Measurements from ENCODE around the gene TMA7B.

TMA7B gene

GRCh38 chr22:39959640-39960447 lies at the start of gene TMA7B:
TSS of gene TMA7B (plus strand) at chr22:39960397. CDS start at chr22:39964375, 3,978 bp downstream.
- Histone ChIP-seq H3K36me3 (ENCODE audit: control insufficient read depth, insufficient read depth, low read length) (no peaks in the 10 kb centered on the region), H3K27me3 (ENCODE audit: control insufficient read depth, insufficient read depth, low read length) (peaks cover 6% of the 10 kb centered on the region), H3K9ac (ENCODE audit: low read depth, low read length) (peak within 1 kb of the TSS; percentile 37), H3K4me1 (ENCODE audit: control insufficient read depth, insufficient read depth, low read length) (peaks cover 4% of the 10 kb centered on the region), H3K4me3 (ENCODE audit: low read depth, low read length) (no peak within 1 kb of the TSS), H3K9me3 (ENCODE audit: control insufficient read depth, insufficient read depth, low read length) (no peaks in the 10 kb centered on the region)

DNA sequence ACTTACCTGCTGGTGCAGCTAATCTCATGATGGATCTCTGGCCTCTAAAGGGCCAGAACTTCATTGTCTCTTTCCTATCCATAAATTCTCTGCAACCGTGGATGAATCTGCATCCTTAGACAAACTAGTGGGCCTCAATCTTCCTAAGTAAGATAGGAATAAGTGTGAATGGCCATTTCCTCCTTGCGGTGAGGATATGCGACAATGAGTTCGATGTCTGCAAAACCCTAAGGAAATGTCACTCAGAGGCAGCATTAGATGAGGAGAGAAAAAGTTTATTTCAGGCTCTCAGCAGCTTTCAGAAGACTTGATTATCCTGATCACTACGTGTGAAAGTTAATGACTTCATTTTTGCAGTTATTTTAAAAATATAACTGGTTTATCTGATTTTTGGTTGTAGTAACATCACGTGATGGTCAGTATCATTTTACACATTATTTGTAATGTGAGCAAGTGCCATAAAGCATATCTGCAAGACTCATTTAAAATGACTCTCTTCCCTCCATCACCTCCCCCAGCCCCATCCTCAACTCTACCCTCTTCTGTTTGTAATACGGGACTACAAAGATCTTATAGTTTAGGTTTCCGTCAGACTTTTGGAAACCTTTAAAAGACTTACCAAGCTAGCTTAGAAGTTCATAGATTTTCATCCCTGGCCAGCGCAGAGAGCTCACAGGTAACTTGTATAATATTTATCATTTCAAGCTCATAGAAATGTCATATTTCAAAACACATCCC lies 49.2 kb upstream of the TMA7B start:
- Histone ChIP-seq H3K9me3 (ENCODE audit: control insufficient read depth, insufficient read depth, low read length) (no peaks in the 10 kb centered on the region), H3K9ac (ENCODE audit: low read depth, low read length) (no peak overlapping the region), H3K4me3 (ENCODE audit: low read depth, low read length) (no peak overlapping the region), H3K27me3 (ENCODE audit: control insufficient read depth, insufficient read depth, low read length) (no peaks in the 10 kb centered on the region), H3K36me3 (ENCODE audit: control insufficient read depth, insufficient read depth, low read length) (no peaks in the 10 kb centered on the region), H3K4me1 (ENCODE audit: control insufficient read depth, insufficient read depth, low read length) (peaks cover 4% of the 10 kb centered on the region)

DNA sequence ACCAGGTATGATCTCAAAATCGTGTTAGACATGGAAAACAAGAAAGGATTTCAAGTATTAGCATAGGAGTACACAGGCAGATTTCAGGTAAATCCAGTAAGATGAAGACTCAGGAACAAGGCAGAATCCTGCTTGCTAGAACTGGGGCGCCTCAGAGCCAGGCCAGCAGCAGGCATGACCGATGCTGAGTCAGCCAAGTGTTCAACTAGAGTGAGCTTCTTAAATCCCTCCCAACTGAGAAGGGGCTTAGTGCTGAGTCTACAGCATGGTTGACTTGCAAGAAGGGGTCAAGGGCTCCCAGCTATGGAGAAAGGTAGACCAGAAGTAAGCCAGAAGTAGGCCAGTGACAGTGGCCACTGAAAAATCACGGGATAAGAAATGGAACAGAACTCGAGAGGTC lies 46.9 kb upstream of the TMA7B start:
- no peaks in the 10 kb centered on the region for H3K27me3 ChIP-seq (ENCODE audit: control insufficient read depth, insufficient read depth, low read length)
- H3K36me3 ChIP-seq (ENCODE audit: control insufficient read depth, insufficient read depth, low read length), result no peaks in the 10 kb centered on the region

DNA sequence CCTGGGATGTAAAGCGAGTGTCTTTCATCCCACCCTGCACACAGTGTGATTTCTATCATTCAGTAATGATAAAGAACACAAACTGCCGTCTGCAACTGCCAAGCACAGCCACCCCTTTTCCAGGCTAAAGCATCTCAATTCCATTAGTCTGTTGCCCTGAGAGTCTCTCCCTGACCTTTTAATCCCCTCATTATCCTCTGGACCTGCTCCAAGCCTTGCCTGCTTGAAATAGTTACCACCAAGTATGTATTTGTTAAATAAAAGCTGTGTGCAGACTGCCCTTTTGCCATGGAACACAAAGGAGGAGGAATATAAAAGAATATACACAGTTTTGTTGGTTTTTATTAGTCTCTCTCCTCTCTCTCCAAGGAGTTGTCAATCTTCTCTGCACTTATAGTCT lies 46.3 kb upstream of the TMA7B start:
- no peaks in the 10 kb centered on the region for H3K36me3 ChIP-seq (ENCODE audit: control insufficient read depth, insufficient read depth, low read length)

More for the DNA sequence above, 46.9 kb upstream of the TMA7B start:
- Histone ChIP-seq H3K4me3 (ENCODE audit: low read depth, low read length) (no peak overlapping the region), H3K9me3 (ENCODE audit: control insufficient read depth, insufficient read depth, low read length) (no peaks in the 10 kb centered on the region), H3K9ac (ENCODE audit: low read depth, low read length) (no peak overlapping the region), H3K4me1 (ENCODE audit: control insufficient read depth, insufficient read depth, low read length) (peaks cover 6% of the 10 kb centered on the region)

DNA sequence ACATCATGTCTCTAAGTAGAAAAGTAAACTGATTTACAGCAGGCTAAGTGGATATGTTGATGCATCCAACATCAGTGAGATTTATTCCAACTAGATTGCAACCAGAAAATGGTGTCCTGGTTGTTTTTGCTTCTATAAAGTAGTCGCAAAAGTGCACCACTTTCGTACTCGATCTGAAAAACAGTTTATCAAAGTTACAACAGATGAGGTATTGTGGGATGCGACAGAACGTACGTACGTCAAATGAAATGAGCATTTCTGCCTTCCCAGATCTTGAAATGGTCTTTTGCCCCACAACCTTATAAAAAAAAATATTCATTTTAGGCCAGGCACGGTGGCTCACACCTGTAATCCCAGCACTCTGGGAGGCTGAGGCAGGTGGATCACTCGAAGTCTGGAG lies 45.6 kb upstream of the TMA7B start:
- Histone ChIP-seq H3K9ac (ENCODE audit: low read depth, low read length) (no peak overlapping the region), H3K4me3 (ENCODE audit: low read depth, low read length) (no peak overlapping the region), H3K36me3 (ENCODE audit: control insufficient read depth, insufficient read depth, low read length) (no peaks in the 10 kb centered on the region), H3K27me3 (ENCODE audit: control insufficient read depth, insufficient read depth, low read length) (no peaks in the 10 kb centered on the region), H3K9me3 (ENCODE audit: control insufficient read depth, insufficient read depth, low read length) (no peaks in the 10 kb centered on the region), H3K4me1 (ENCODE audit: control insufficient read depth, insufficient read depth, low read length) (peaks cover 6% of the 10 kb centered on the region)

More for the DNA sequence above, 46.3 kb upstream of the TMA7B start:
- Histone ChIP-seq H3K4me3 (ENCODE audit: low read depth, low read length) (no peak overlapping the region), H3K27me3 (ENCODE audit: control insufficient read depth, insufficient read depth, low read length) (no peaks in the 10 kb centered on the region), H3K9ac (ENCODE audit: low read depth, low read length) (no peak overlapping the region), H3K4me1 (ENCODE audit: control insufficient read depth, insufficient read depth, low read length) (peaks cover 6% of the 10 kb centered on the region), H3K9me3 (ENCODE audit: control insufficient read depth, insufficient read depth, low read length) (no peaks in the 10 kb centered on the region)

DNA sequence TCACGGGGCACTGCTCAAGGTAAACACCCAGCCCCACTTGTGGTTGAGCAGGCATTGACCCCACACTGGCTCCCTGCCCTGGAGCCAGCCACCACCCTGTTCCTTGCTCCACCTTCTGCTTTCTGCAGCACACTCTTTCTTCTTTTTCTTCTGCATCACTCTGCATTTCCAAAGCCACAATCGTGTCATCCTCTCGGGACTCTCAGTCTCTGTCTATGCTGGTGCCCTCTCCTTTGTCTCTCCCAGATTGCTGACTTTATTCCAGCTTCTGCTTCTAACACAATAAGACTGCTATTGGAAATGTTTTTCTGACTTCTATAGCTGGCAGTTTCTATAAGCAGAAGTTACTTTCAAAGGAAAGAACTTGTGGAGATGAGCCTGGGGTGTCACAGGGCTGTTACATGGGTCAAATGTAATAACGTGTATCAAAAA lies 44.9 kb upstream of the TMA7B start:
- no peaks in the 10 kb centered on the region for H3K27me3 ChIP-seq (ENCODE audit: control insufficient read depth, insufficient read depth, low read length)
- H3K4me3 ChIP-seq (ENCODE audit: low read depth, low read length), result no peak overlapping the region

GRCh38 chr22:39916496-39916895 lies 43.7 kb upstream of the TMA7B start:
- Histone ChIP-seq H3K9ac (ENCODE audit: low read depth, low read length) (no peak overlapping the region), H3K4me3 (ENCODE audit: low read depth, low read length) (no peak overlapping the region), H3K27me3 (ENCODE audit: control insufficient read depth, insufficient read depth, low read length) (no peaks in the 10 kb centered on the region), H3K4me1 (ENCODE audit: control insufficient read depth, insufficient read depth, low read length) (peaks cover 6% of the 10 kb centered on the region), H3K36me3 (ENCODE audit: control insufficient read depth, insufficient read depth, low read length) (no peaks in the 10 kb centered on the region), H3K9me3 (ENCODE audit: control insufficient read depth, insufficient read depth, low read length) (no peaks in the 10 kb centered on the region)

More for the DNA sequence above, 44.9 kb upstream of the TMA7B start:
- H3K9ac ChIP-seq (ENCODE audit: low read depth, low read length), result no peak overlapping the region
- H3K9me3 ChIP-seq (ENCODE audit: control insufficient read depth, insufficient read depth, low read length), result no peaks in the 10 kb centered on the region
- peaks cover 6% of the 10 kb centered on the region for H3K4me1 ChIP-seq (ENCODE audit: control insufficient read depth, insufficient read depth, low read length)
- no peaks in the 10 kb centered on the region for H3K36me3 ChIP-seq (ENCODE audit: control insufficient read depth, insufficient read depth, low read length)

- Histone ChIP-seq H3K27me3 (ENCODE audit: control insufficient read depth, insufficient read depth, low read length) (no peaks in the 10 kb centered on the region), H3K9ac (ENCODE audit: low read depth, low read length) (no peak overlapping the region), H3K4me1 (ENCODE audit: control insufficient read depth, insufficient read depth, low read length) (peaks cover 6% of the 10 kb centered on the region), H3K9me3 (ENCODE audit: control insufficient read depth, insufficient read depth, low read length) (no peaks in the 10 kb centered on the region), H3K36me3 (ENCODE audit: control insufficient read depth, insufficient read depth, low read length) (no peaks in the 10 kb centered on the region), H3K4me3 (ENCODE audit: low read depth, low read length) (no peak overlapping the region)
These were observed 43.0 kb upstream of the TMA7B start for GRCh38 chr22:39917197-39917643.

DNA sequence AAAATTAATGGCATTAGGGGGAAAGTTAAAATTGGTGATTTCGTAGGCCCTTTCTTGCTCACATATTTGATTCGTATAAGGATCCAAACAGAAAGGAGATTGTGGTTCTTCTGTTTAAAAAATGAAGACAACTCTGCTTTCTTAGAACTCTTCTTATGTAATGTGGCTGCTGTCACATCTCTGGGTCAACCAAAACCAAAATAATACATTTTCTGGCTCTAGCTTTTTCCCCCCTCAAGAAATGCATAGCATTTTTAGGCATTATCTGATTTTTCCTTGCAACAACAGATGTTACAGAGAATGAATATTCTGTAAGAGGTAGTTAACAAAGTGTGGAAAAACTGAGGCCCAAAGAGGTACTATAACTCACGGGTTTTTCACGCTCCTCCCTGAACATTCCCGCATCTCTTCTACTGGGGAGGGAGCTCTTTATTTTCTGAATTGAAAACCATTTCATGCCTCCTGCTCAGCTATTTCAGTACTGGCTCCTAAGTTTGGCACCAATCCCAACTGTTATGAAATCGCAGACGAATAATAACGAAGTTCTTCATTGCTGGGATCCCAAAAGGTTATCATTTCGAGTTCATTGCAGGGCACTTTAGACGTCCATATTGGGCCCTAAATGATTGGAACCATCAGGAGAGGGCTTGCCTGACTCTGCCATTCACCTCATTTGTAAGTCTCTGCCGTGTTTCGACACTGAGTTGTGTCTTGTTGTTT lies 42.3 kb upstream of the TMA7B start:
- H3K4me1 ChIP-seq (ENCODE audit: control insufficient read depth, insufficient read depth, low read length), result peaks cover 6% of the 10 kb centered on the region
- no peaks in the 10 kb centered on the region for H3K36me3 ChIP-seq (ENCODE audit: control insufficient read depth, insufficient read depth, low read length)
- no peaks in the 10 kb centered on the region for H3K9me3 ChIP-seq (ENCODE audit: control insufficient read depth, insufficient read depth, low read length)
- H3K27me3 ChIP-seq (ENCODE audit: control insufficient read depth, insufficient read depth, low read length), result no peaks in the 10 kb centered on the region
- no peak overlapping the region for H3K9ac ChIP-seq (ENCODE audit: low read depth, low read length)
- H3K4me3 ChIP-seq (ENCODE audit: low read depth, low read length), result no peak overlapping the region

DNA sequence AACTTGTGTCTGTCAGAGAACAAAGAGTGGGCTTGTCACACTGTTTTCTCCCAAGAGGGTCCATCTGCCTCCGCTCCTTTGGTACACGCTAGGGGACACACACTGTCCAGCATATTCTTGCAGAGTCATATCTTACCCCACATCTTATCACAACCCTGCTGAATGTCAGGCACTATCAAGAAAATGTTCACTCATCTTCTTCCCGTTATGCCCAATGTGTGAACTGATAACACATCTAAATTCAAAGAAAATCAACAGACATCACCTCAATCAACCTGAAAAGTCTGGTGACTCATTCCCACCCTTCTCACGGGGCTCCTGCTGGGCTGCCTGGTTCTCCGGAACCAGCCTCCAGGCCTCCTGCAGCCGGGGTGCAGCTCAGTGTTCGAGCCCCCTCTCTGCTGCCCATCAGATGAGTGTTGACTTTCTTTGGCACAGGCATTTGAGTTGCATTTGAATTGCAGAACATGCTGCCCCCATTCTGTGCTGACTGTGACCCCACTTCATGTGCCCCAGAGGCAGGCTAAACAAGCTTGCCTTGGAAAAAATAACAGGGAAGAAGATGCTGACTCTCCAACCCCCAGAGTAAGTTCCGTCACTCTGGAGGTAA lies 40.0 kb upstream of the TMA7B start:
- no peak overlapping the region for H3K4me3 ChIP-seq (ENCODE audit: low read depth, low read length)
- H3K9me3 ChIP-seq (ENCODE audit: control insufficient read depth, insufficient read depth, low read length), result no peaks in the 10 kb centered on the region
- no peak overlapping the region for H3K9ac ChIP-seq (ENCODE audit: low read depth, low read length)
- H3K4me1 ChIP-seq (ENCODE audit: control insufficient read depth, insufficient read depth, low read length), result peaks cover 6% of the 10 kb centered on the region
- H3K27me3 ChIP-seq (ENCODE audit: control insufficient read depth, insufficient read depth, low read length), result no peaks in the 10 kb centered on the region
- no peaks in the 10 kb centered on the region for H3K36me3 ChIP-seq (ENCODE audit: control insufficient read depth, insufficient read depth, low read length)

DNA sequence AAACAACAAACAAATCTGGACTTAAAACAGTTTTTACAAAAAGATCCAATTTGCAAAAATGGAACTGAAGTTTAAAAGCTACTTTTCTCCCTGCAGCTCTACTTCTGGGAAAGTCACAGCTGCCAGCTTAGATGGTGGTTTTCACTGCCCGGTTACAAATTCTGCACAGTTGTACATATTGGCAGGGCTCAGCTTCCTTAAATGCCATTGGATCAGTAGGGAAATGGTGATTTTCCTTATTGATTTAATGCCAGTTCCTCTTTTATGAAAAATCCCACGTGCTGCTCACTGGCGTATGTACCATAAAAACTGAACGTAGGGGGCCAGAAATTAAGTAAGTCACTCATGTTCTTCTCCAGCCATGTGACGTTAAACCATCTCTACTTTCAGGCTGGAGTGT lies 36.5 kb upstream of the TMA7B start:
- Histone ChIP-seq H3K9me3 (ENCODE audit: control insufficient read depth, insufficient read depth, low read length) (no peaks in the 10 kb centered on the region), H3K36me3 (ENCODE audit: control insufficient read depth, insufficient read depth, low read length) (no peaks in the 10 kb centered on the region), H3K4me1 (ENCODE audit: control insufficient read depth, insufficient read depth, low read length) (peaks cover 2% of the 10 kb centered on the region), H3K27me3 (ENCODE audit: control insufficient read depth, insufficient read depth, low read length) (no peaks in the 10 kb centered on the region), H3K4me3 (ENCODE audit: low read depth, low read length) (no peak overlapping the region), H3K9ac (ENCODE audit: low read depth, low read length) (no peak overlapping the region)

Measured in iPS-15b (cell line).